Head of caudate nucleus (tissue), 42 donors: Measurements from ENCODE around the gene ORC4.

ENCODE experiments used
- DNase-seq, 42 donors: peaks; one replicate each; pipeline versions ENCODE4 v3.0.0 to v3.0.0-alpha.2; 2020 to 2021; ENCODE audit warnings: mixed read lengths in 7 of 42
- intact Hi-C: fragments of 100-400 bp; cut with DNase I; formaldehyde crosslinking; loops from one replicate; pipeline ENCODE4 v1.15.0; 2022

ORC4 gene

GRCh38 chr2:147952118-147952517 lies 68.4 kb downstream of the ORC4 start:
- intact Hi-C loops = no loop called here
- no peak for DNase-seq

DNA sequence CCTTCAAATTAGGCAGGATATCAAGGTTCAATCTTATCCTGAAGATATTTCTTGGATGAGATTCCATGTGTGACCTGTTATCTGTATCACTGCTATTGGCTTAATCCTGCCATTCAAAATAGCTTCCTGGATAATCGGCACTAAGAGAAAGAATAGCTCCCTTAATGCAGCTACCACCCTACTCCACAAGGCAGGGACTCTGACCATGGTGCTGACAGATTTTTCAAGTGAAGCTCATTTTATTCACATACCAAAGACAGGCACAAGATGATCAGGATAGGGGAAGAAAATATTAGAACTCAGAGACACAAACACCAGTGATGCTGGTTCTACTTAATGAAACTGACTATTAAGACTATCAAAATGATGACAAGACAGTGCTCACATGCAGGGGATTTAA lies 74.9 kb downstream of the ORC4 start:
- DNase-seq = no peak
- intact Hi-C loops = no loop called here

GRCh38 chr2:147939313-147939712 lies 81.2 kb downstream of the ORC4 start:
- DNase-seq = no peak
- intact Hi-C loops = loop anchor here (5.0 kb wide), 1 partner anchor 573 kb away; no protein-coding TSS in a partner anchor

DNA sequence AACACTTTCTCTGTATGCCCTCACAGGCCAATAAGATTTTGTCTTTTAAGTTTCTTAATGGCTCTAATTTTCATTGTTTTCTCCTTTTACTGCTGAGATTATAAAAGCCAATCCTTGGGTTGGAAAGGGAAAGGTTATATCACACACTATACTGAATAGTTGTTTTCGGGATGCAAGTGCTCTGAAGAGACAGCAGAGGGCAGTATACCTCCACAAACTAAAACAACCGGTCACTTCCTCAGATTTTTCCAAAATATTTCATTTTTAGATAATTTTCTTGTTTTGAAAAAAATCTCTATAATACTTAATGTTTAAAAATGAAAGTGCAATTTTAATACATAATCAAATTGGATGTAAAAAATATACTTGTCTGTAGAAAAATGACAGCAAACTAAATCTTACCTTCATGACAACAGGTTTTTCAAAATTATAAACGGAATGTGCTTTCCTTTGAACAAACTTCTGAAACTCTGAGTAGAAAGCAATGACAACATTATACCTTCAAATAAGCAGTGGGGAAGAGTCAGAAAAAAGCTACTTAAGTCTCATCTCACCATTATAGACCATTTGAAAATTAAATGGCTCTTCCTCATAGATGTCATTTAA lies 82.7 kb downstream of the ORC4 start:
- intact Hi-C loops = loop anchor here (5.0 kb wide), 1 partner anchor 574 kb away; no protein-coding TSS in a partner anchor
- DNase-seq = peak in 1 of 42 donors; percentile 18

DNA sequence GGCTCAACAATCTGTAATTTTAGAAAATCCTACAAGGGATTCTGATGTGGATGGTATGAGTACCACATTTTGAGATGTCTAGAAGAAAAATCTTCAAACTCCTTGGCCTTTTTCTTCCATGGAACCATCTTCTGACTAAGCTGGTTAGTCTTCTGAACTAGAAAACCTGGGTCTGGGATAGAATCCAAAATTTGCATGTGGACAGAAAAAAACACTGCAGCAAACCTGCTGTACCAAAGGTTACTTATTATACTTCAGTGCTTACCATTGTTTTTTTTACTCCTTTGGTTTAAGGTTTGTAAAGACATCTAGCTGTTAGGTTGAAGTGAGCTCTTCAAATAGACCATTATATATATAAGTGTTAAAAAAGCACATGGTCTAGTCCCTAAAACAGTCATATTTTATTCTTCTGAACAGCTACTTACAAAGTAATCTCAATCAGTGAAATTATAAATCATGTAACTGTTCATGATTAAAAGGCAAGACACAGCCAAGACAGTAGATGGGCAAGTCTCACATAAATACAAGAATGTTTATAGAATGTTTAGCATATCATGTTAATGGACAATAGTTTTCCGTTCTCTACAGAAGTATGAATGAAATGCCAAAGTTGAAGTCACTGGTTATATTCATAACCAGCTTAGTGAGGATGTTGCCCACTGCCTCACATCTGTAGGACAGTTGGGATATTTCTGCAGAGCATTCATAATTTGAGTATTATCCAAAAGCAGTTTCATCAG lies 85.5 kb downstream of the ORC4 start:
- intact Hi-C loops = loop anchor here (5.0 kb wide), 1 partner anchor 577 kb away; no protein-coding TSS in a partner anchor

DNA sequence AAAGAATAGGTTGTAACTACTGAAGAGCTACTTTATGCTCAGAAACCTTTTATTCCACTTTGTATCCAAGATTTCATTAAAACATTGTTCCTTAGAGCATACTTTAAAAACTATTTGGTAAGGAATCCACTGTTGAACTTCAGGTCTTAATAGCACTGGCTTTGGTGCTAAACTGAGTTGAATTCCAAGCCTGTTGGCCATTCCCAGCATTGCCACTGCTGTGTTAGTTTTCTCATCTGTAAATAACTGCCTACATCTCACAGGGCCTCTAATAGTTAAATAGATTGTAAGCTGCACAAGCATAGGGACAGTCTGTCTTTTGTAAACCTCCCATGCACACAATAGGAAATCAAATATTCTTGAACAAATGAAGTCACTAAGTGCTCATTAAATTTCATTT lies 86.6 kb downstream of the ORC4 start:
- DNase-seq = no peak
- intact Hi-C loops = no loop called here

More for the DNA sequence above, 85.5 kb downstream of the ORC4 start:
- DNase-seq = no peak

DNA sequence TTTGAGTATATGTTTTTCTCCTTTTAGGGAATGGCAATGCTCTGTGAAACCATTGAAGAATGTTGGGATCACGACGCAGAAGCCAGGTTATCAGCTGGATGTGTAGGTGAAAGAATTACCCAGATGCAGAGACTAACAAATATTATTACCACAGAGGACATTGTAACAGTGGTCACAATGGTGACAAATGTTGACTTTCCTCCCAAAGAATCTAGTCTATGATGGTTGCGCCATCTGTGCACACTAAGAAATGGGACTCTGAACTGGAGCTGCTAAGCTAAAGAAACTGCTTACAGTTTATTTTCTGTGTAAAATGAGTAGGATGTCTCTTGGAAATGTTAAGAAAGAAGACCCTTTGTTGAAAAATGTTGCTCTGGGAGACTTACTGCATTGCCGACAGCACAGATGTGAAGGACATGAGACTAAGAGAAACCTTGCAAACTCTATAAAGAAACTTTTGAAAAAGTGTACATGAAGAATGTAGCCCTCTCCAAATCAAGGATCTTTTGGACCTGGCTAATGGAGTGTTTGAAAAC lies 93.4 kb downstream of the ORC4 start:
- intact Hi-C loops = no loop called here
- no peak for DNase-seq

DNA sequence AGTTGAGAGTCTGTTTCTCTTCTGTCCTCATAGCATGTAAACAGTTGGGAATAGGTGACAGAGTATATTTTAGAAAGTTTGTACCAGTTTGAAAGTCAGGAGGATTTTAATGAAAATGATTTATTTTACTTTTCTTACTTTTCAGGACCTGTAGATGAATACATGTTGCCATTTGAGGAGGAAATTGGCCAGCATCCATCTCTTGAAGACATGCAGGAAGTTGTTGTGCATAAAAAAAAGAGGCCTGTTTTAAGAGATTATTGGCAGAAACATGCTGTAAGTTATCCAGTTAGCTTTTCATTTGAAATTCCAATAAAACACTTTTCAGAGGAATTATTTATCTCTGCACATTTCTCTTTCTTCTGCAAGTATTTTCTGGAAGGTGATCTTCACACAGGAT lies 94.7 kb downstream of the ORC4 start:
- DNase-seq = no peak
- intact Hi-C loops = no loop called here

GRCh38 chr2:147924647-147925046 lies 95.9 kb downstream of the ORC4 start:
- intact Hi-C loops = no loop called here
- no peak for DNase-seq

DNA sequence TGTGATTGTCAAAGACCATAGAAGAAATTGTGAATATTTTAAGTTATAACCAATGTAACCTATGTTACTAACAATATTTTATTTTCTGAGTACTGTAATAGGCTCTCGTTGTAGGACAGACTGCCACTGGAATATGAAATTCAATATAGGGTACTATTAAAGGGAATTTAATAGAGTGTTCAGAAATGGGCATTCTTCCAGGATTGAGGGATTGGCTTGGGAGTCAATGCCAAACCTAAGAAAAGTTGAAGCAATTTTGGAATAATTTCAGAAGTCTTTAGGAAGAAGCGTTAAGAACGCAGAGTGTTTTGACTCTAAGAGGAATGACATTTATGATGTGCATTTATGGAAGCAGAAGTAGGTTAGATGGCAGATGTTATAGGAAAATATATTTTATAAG lies 96.7 kb downstream of the ORC4 start:
- intact Hi-C loops = no loop called here
- no peak for DNase-seq

DNA sequence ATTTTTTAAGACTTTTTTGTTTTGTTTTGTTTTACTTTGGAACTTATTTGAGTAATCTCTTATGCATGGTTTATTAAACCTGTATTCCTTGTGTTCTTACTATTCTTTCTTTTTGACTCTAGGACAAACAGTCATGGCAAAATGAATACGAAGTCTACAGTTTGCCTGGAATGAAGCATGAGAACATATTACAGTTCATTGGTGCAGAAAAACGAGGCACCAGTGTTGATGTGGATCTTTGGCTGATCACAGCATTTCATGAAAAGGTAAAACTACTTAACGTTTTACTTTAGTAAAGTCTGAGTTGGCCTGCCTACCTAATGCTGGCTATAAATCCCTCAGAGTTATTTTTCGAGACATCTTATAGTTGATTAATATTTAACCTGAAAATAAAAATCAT lies 103.4 kb downstream of the ORC4 start:
- intact Hi-C loops = loop anchor here (10.0 kb wide), 1 partner anchor 832 kb away; no protein-coding TSS in a partner anchor

GRCh38 chr2:147916723-147917122 lies 103.8 kb downstream of the ORC4 start:
- DNase-seq = no peak
- intact Hi-C loops = loop anchor here (10.0 kb wide), 1 partner anchor 832 kb away; no protein-coding TSS in a partner anchor

More for the DNA sequence above, 103.4 kb downstream of the ORC4 start:
- no peak for DNase-seq

DNA sequence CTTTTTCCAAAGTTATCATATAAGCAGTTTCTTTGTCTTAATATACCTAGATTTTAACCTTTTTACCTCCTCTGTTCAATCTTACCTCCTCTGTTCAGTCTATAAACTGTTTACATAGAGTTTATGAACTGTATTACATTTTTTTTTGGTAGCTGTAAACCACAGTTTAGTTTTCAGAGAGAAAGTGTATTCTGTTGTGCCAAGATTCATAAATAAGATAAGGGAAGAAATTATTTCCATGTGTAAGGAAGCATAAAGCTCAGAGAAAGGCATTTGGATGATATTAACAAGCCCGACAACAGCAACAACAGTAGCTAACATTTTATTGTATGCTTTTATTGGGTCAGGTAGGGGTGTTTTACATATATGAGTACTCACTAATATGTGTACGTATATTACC lies 104.5 kb downstream of the ORC4 start:
- intact Hi-C loops = loop anchor here (10.0 kb wide), 1 partner anchor 831 kb away; no protein-coding TSS in a partner anchor
- DNase-seq = no peak

- intact Hi-C loops = loop anchor here (10.0 kb wide), 1 partner anchor 829 kb away; no protein-coding TSS in a partner anchor
- peak in 2 of 42 donors; percentile 4 to 6 for DNase-seq
Observed at GRCh38 chr2:147913701-147914480, 106.6 kb downstream of the ORC4 start.

GRCh38 chr2:147910990-147911473 lies 109.5 kb downstream of the ORC4 start:
- intact Hi-C loops = loop anchor here (10.0 kb wide), 1 partner anchor 826 kb away; no protein-coding TSS in a partner anchor
- DNase-seq = peak in 21 of 42 donors; percentile 6 to 77 (median 35)

DNA sequence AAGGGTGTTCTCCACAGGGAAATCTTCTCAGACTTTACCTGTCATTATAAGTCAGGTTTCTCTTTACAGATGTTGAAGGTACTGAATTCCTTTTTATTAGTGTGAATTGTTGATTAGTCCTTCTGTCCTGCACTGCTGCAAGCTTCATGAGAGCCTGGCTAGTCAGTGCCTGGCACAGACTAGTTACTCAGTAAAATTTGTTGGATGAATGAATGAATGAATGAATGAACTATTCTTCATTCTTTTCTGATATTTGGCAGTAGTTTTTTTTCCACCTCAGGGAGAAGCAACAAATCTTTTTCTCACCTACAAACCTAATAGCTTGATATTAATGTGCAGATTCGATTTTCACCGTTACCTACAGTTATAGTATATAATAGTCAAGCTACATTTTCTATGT lies 111.4 kb downstream of the ORC4 start:
- intact Hi-C loops = no loop called here
- DNase-seq = no peak

- DNase-seq = no peak
Observed at GRCh38 chr2:147904051-147904450, 116.5 kb downstream of the ORC4 start.

DNA sequence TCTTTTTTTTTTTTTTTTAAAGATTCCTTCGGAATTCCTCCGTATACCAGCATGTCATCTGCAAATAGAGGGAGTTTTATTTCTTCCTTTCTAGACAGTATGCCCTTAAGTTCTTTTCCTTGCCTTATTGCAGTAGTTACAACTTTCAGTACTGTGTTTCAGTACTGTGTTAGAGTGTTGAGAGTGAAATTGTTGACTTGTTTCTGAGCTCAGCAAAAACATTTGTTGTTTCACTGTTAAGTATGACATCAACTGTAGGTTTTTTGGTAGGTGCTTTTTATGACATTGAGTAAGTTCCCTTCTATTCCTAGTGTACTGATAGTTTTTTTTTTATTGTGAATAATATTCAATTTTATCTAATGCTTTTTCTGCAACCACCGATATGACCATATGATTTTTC lies 131.9 kb downstream of the ORC4 start:
- no peak for DNase-seq

More at GRCh38 chr2:147904051-147904450, 116.5 kb downstream of the ORC4 start:
- intact Hi-C loops = no loop called here

GRCh38 chr2:147886136-147886535 lies 134.4 kb downstream of the ORC4 start:
- no peak for DNase-seq
- intact Hi-C loops = no loop called here

More for the DNA sequence above, 131.9 kb downstream of the ORC4 start:
- intact Hi-C loops = no loop called here
